ENCODE measurements around the gene VENTX. TPM values are rescaled to one million over a fixed set of nuclear protein-coding genes. Genes with fewer than 3 reads are reported as not detected.
"Not testable (repeated sequence)": the region's sequence is repeated elsewhere in the genome, so short reads cannot be mapped to it uniquely, and the experiment has no call there.

The VENTX gene
- polyA plus RNA-seq, 1 donor (not counting 4 experiments of a cell fraction or from before 2014, with no cell fraction given) = not detected

DNA sequence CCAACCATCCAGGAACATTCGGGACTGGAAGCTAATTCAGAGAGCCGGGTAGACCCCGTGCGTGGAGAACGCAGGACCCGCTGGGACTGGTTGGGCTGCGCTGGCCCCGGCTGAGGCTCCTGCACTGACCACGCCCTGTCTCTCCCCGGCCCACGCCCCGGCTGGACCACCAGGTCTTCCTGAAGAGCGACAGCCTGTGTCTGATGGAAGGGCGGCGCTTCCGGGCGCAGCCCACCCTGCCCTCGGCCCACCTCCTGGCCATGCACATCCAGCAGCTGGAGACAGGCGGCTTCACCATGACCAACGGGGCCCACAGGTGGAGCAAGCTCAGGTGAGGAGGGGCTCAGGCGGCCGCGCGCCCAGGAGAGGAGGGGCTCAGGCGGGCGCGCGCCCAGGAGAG, 17.9 kb upstream of the VENTX start:
- FAIRE-seq (no peak), DNase-seq (ENCODE audit: low read depth, low spot score) (no peak)
- Histone ChIP-seq H3K4me1 (ENCODE audit: control insufficient read depth, extremely low read depth, insufficient read depth, low read length) (no peaks in the 10 kb centered on the region), H3K9me1 (ENCODE audit: control insufficient read depth, extremely low read depth, insufficient read depth, low read length) (no peaks in the 10 kb centered on the region), H3K27me3 (ENCODE audit: control insufficient read depth, extremely low read depth, insufficient read depth, low read length) (peaks cover 38% of the 10 kb centered on the region), H3K27ac (ENCODE audit: control insufficient read depth, insufficient read depth, low read length) (no peak overlapping the region), H3K9me3 (ENCODE audit: control insufficient read depth, low read depth, low read length) (no peaks in the 10 kb centered on the region), H4K20me1 (ENCODE audit: control insufficient read depth, extremely low read depth, insufficient read depth, low read length) (no peaks in the 10 kb centered on the region), H3K36me3 (ENCODE audit: control insufficient read depth in 2 of 2, extremely low read depth in 1 of 2, insufficient read depth in 2 of 2, low read length in 2 of 2) (no peaks in the 10 kb centered on the region), H3K9ac (ENCODE audit: control insufficient read depth, extremely low read depth, insufficient read depth, low read length) (no peak overlapping the region), H2AFZ (ENCODE audit: control insufficient read depth, low read length) (no peak overlapping the region), H3K4me2 (ENCODE audit: control insufficient read depth, extremely low read depth, insufficient read depth, low read depth, low read length) (no peak overlapping the region), H3K79me2 (ENCODE audit: control insufficient read depth, insufficient read depth, low read length) (no peaks in the 10 kb centered on the region), H3K4me3 (ENCODE audit: control insufficient read depth in 2 of 3, extremely low read depth in 1 of 3, insufficient read depth in 2 of 3, low read depth in 1 of 3, low read length in 3 of 3) (no peak overlapping the region)
- no peak for TF ChIP-seq CTCF (optimal IDR thresholded peaks at IDR 0.05 in 1 of 3, IDR thresholded peaks at IDR 0.05 in 1 of 3, conservative IDR thresholded peaks at IDR 0.05 in 1 of 3; ENCODE audit: extremely low read depth in 1 of 3, insufficient read depth in 2 of 3, low read length in 3 of 3)
- no peak for TF ChIP-seq EZH2 (IDR thresholded peaks at IDR 0.05; ENCODE audit: low read length)
- dilution Hi-C loops (cut with MboI; ENCODE audit: extremely low pct_ligation_motif_present, low sequenced_read_pairs) = no loop called here

DNA sequence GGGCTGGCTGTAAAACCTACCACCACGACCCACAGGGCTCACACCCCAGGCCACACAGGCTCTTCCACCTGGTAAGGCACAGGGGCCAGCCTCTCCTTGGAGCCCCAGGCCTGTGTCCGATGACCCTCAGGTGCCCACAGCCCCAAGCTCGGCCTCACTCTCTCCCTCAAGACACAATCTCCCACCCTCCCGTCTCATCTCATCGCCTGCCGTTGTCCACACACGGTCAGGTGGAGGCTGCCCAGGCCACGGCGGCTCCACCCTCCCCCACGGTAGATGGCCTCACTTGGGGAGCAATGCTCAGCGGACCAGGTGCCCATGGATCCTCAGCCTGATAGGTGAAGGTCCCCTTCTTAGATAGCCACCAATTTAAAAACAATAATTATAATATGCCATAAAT, 16.3 kb upstream of the VENTX start:
- dilution Hi-C loops (cut with MboI; ENCODE audit: extremely low pct_ligation_motif_present, low sequenced_read_pairs) = no loop called here
- no peak overlapping the region for H3K27ac ChIP-seq (ENCODE audit: control insufficient read depth, insufficient read depth, low read length)
- H3K4me2 ChIP-seq (ENCODE audit: control insufficient read depth, extremely low read depth, insufficient read depth, low read depth, low read length) = no peak overlapping the region
- no peaks in the 10 kb centered on the region for H4K20me1 ChIP-seq (ENCODE audit: control insufficient read depth, extremely low read depth, insufficient read depth, low read length)
- no peaks in the 10 kb centered on the region for H3K9me3 ChIP-seq (ENCODE audit: control insufficient read depth, low read depth, low read length)
- H3K27me3 ChIP-seq (ENCODE audit: control insufficient read depth, extremely low read depth, insufficient read depth, low read length) = peaks cover 47% of the 10 kb centered on the region
- no peak for FAIRE-seq
- TF ChIP-seq EZH2 (IDR thresholded peaks at IDR 0.05; ENCODE audit: low read length) = no peak
- no peak for TF ChIP-seq CTCF (optimal IDR thresholded peaks at IDR 0.05 in 1 of 3, IDR thresholded peaks at IDR 0.05 in 1 of 3, conservative IDR thresholded peaks at IDR 0.05 in 1 of 3; ENCODE audit: extremely low read depth in 1 of 3, insufficient read depth in 2 of 3, low read length in 3 of 3)
- no peak overlapping the region for H3K4me3 ChIP-seq (ENCODE audit: control insufficient read depth in 2 of 3, extremely low read depth in 1 of 3, insufficient read depth in 2 of 3, low read depth in 1 of 3, low read length in 3 of 3)
- H3K9ac ChIP-seq (ENCODE audit: control insufficient read depth, extremely low read depth, insufficient read depth, low read length) = no peak overlapping the region
- no peaks in the 10 kb centered on the region for H3K36me3 ChIP-seq (ENCODE audit: control insufficient read depth in 2 of 2, extremely low read depth in 1 of 2, insufficient read depth in 2 of 2, low read length in 2 of 2)
- H3K9me1 ChIP-seq (ENCODE audit: control insufficient read depth, extremely low read depth, insufficient read depth, low read length) = no peaks in the 10 kb centered on the region
- H3K4me1 ChIP-seq (ENCODE audit: control insufficient read depth, extremely low read depth, insufficient read depth, low read length) = peaks cover 3% of the 10 kb centered on the region
- no peak for DNase-seq (ENCODE audit: low read depth, low spot score)
- H3K79me2 ChIP-seq (ENCODE audit: control insufficient read depth, insufficient read depth, low read length) = no peaks in the 10 kb centered on the region
- no peak overlapping the region for H2AFZ ChIP-seq (ENCODE audit: control insufficient read depth, low read length)

GRCh38 chr10:133221756-133222155, 15.9 kb upstream of the VENTX start:
- dilution Hi-C loops (cut with MboI; ENCODE audit: extremely low pct_ligation_motif_present, low sequenced_read_pairs); H2AFZ ChIP-seq (ENCODE audit: control insufficient read depth, low read length); H3K4me2 ChIP-seq (ENCODE audit: control insufficient read depth, extremely low read depth, insufficient read depth, low read depth, low read length); FAIRE-seq; H3K4me3 ChIP-seq (ENCODE audit: control insufficient read depth in 2 of 3, extremely low read depth in 1 of 3, insufficient read depth in 2 of 3, low read depth in 1 of 3, low read length in 3 of 3); H3K4me1 ChIP-seq (ENCODE audit: control insufficient read depth, extremely low read depth, insufficient read depth, low read length); DNase-seq (ENCODE audit: low read depth, low spot score); H3K36me3 ChIP-seq (ENCODE audit: control insufficient read depth in 2 of 2, extremely low read depth in 1 of 2, insufficient read depth in 2 of 2, low read length in 2 of 2); H3K9me3 ChIP-seq (ENCODE audit: control insufficient read depth, low read depth, low read length); H3K9ac ChIP-seq (ENCODE audit: control insufficient read depth, extremely low read depth, insufficient read depth, low read length); H4K20me1 ChIP-seq (ENCODE audit: control insufficient read depth, extremely low read depth, insufficient read depth, low read length); H3K27ac ChIP-seq (ENCODE audit: control insufficient read depth, insufficient read depth, low read length); H3K9me1 ChIP-seq (ENCODE audit: control insufficient read depth, extremely low read depth, insufficient read depth, low read length); H3K79me2 ChIP-seq (ENCODE audit: control insufficient read depth, insufficient read depth, low read length): not testable (repeated sequence)
- peaks cover 49% of the 10 kb centered on the region for H3K27me3 ChIP-seq (ENCODE audit: control insufficient read depth, extremely low read depth, insufficient read depth, low read length)
